Inferior parietal cortex (tissue), 1 donor: ENCODE results near the gene RILPL1.
"Not testable (repeated sequence)": the region's sequence is repeated elsewhere in the genome, so short reads cannot be mapped to it uniquely, and the experiment has no call there.

Experiments used
- DNase-seq: peaks from one replicate; pipeline ENCODE4 v3.0.0-alpha.2; 2016; ENCODE audit errors: extremely low spot score

RILPL1 gene

DNA sequence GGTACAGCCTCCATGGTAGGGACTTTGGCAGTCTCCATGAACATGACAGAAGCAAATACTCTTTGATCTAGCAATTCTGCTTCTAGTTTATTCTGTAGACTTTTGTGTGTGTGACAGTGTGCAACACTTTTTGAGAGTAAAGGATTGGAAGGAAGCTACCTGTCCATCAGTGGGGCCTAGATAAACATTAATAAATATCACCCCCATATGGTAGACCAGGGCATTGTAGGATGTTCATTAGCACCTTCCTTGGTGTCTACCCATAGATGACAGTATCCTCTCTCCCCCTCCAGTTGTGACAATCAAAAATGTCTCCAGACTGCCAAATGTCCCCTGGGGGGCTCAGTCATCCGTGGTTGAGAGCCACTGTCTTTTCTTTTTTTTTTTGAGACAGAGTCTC, 64.7 kb downstream of the RILPL1 start:
- no peak for DNase-seq

GRCh38 chr12:123465084-123465483, 68.4 kb downstream of the RILPL1 start:
- no peak for DNase-seq

DNA sequence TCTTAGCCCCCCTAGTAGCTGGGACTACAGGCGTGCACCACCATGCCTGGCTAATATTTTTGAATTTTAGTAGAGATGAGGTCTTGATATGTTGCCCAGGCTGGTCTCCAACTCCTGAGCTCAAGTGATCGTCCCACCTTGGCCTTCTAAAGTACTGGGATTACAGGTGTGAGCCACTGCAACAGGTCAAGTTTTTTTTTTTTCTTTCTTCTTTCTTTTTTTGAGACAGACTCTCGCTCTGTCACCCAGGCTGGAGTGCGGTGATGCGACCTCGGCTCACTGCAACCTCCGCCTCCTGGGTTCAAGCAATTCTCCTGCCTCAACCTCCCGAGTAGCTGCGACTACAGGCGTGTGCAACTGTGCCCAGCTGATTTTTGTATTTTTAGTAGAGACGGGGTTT, 70.3 kb downstream of the RILPL1 start:
- not testable (repeated sequence) for DNase-seq

DNA sequence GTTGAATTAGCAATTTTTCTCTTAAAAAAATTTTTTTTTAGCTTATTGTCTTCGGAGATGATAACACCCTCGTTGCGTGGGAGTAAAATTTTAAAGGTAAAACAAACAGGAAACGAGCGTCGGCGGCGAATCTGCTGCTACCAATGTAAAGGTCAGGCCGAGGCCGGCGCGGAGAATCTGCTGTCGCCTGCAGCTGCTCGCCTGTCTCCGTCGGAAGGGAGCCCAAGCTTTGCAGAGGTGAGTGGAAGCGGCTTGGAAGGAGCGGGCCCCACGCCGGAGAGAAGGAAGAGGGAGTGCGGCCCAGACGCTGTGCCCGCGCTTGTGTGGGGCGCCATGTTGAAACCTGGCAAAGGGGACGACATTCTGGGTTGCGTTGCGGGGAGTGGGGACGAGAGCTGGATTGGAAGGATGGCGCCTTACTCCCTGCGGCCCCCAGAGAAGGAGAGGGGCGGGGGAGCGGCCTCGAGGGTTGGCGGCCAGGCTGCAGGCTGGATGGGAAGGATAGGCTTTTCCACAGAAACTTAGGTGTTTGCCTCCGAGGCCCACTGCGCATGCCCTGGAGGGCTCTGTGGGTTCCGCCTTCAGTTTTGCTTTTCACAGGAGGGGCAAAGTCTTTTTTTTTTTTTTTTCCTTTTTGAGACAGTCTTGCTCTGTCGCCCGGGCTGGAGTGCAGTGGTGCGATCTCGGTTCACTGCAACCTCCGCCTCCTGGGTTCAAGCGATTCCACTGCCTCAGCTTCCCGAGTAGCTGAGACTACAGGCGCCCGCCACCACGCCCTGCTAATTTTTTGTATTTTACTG, 75.3 kb downstream of the RILPL1 start, which contains the start of gene SNRNP35:
SNRNP35 (plus strand) TSS at position 160 of the 800 bp plus-strand sequence. CDS start 7,402 bp downstream, outside the sequence.
- peak; percentile 88 for DNase-seq

DNA sequence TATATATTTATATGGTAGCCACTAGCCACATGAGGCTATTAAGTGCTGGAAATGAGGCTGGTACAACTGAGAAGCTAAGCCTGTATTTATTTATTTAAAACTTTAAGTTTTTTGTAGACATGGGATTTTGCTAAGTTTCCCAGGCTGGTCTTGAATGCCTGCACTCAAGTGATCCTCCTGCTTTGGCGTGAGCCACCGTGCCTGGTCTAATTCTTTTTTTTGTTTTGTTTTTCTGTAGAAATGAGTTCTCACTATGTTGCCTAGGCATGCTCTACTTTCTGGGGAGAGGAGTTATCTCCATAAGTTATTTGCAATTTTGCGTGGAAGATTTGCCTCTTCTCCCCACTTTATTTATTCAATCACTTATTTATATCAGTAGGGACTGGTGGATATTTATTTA, 80.4 kb downstream of the RILPL1 start:
- DNase-seq: no peak

DNA sequence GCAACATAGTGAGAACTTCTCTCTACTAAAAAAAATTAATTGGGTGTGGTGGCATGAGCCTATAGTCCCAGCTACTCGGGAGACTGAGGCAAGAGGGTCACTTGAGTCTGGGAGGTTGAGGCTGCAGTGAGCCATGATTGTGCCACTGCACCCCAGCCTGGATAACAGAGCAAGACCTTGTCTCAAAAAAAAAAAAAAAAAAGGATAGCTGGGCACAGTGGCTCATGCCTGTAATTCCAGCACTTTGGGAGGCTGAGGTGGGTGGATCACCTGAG, 81.3 kb downstream of the RILPL1 start:
- DNase-seq: not testable (repeated sequence)

DNA sequence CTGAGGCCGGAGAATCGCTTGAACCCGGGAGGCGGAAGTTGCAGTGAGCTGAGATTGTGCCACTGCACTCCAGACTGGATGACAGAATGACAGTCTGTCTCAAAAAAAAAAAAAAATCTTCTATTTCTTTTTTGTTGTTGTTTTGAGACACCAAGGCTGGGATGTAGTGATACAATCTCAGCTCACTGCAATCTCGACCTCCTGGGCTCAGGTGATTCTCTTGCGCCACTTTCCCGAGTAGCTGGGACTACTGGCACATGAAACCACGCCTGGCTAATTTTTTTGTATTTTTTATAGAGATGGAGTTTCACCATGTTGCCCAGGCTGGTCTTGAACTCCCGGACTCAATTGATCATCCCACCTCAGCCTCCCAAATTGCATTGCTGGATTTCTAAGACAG, 82.9 kb downstream of the RILPL1 start:
- DNase-seq: no peak

DNA sequence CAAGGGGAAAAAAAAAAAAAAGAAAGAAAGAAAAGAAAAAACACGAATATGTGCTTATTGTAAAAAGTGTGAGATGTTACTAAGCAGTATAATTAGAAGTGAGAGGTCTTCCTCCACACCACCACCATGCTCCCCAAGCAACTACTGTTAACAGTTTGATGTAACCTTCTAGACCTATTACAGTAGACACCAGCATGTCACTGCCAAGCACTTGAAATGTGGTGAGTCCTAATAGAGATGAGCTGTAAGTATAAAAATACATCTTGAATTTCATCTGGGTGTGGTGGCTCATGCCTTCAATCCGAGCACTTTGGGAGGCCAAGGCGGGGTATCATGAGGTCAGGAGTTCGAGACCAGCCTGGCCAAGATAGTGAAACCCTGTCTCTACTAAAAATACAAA, 83.7 kb downstream of the RILPL1 start:
- DNase-seq: no peak

DNA sequence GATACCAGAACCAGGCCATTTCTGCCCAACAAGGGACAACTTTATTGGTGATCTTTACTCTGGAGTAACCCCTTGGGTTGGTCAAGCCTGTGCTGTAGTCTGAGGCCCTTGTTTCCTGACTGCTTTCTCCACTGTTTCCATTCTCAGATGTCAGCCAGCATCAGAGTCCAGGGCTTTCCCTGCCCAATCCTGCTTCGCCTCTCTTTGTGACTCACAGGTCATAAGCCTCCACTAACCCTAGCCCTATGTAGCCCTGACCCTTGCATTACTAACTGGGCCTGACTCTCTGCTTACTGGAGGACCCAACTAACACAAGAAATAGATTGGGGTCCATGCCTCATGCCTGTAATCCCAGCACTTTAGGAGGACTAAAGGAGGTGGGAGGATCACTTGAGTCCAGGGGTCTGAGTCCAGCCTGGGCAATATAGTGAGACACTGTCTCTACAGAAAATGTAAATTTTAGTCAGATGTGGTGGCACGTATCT, 84.2 kb downstream of the RILPL1 start:
- DNase-seq: no peak

DNA sequence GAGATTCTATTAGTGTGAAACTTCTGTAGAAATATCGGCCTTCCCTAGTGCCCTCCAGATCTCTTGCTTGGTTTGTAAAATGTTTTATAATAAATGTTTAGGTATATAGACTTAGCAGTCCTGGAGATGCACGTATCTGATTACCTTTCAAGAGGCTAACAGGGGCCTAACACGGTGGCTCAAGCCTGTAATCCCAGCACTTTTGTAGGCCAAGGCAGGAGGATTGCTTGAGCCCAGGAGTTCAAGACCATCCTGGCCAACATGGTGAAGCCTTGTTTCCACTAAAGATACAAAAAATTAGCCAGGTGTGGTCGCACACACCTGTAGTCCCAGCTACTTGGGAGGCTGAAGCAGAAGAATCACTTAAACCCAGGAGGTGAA, 87.2 kb downstream of the RILPL1 start:
- no peak for DNase-seq

DNA sequence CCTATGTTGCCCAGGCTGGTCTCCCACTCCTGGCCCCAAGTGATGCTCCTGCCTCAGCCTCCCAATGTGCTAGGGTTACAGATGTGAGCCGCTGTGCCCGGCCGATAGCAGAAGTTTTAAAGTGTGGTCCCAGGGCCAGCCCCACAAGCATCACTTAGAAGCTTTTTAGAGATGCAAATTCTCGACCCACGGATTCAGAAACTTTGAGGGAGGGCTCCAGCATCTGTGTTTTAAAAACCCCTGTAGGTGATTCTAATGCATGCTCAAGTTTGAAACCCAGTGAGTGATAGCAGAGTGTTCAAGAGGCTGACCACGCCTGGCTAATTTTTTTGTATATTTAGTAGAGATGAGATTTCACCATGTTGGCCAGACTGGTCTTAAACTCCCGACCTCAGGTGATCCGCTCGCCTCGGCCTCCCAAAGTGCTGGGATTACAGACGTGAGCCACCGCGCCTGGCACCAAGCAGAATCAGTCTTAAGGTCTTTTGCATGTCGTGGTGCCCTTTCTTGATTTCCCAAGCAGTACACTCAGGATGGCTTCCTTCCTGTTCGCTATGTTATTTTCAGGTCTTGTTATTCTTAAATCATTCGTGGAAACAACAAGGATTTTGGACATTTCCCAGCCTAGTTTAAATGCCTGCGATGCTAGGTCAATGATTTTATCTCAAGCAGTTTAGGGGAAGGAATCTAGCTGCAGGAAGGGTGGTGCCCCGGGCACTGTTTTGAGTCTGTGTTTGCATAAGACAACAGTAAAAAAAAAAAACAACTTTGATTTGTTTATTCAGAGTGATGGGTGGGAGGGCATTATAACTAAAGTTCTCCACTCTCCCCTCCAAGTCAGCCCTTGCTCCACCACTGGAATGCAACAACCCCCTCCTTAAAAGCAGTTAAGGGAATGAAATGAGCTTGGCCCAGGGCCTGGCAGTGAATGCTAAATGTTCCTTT, 87.9 kb downstream of the RILPL1 start:
- DNase-seq: no peak

DNA sequence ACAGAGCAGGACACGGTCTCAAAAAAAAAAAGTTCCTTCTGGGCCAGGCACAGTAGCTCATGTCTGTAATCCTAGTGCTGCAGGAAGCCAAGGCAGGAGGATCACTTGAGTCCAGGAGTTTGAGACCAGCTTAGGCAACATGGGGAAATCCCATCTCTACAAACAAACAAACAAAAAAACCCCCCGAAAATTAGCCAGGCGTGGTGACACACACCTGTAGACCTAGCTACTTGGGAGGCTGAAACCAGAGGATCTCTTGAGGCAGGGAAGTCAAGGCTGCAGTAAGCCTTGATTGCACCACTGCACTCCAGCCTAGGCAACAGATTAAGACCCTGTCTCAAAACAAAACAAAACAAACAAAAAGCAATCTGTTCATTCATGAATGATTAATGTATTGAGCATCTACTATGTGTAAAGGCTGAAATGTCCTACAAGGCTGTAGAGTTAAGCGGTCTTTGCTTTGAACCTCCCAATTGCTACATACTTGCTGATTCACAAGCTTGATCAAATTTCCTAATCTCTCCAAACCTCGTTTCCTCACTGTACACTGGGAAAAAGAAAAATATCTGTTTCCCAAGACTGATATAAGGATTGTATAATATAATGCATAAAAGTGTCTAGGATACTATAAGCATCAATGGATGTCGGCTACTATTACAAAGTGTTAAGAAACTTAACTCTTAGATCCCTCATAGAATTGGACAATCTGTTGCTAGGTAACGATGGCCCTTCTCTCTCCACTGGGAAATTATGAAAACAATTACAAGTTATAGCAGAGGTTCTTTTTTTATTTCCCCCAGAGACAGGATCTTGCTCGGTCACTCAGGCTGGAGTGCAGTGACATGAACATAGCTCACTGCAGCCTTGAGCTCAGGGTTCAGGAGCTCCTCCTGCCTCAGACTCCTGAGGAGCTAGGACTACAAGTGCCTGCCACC, 89.2 kb downstream of the RILPL1 start:
- DNase-seq: no peak

DNA sequence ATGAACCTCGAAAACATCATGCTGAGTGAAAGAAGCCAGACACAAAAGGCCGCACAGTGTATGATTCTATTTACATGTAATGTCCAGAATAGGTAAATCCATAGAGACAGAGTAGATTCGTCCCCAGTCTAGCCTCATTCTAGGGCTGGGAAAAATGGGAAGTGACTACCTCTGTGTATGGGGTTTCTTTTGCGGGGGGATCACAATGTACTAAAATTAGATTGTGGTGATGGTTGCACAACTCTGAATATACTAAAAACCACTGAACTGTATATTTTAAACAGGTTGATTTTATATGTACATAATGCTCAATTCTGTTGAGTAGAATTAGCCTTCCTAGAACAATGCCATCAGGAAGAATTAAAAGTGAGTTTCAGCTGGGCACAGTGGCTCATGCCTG, 90.7 kb downstream of the RILPL1 start:
- no peak for DNase-seq

- no peak for DNase-seq
Observed at GRCh38 chr12:123441523-123442164, 91.9 kb downstream of the RILPL1 start.

GRCh38 chr12:123436017-123436964, 97.2 kb downstream of the RILPL1 start, which contains the start of gene RILPL2:
RILPL2 (minus strand) TSS chr12:123436684; CDS start chr12:123436420, 264 bp downstream.
- peak; percentile 69 for DNase-seq

DNA sequence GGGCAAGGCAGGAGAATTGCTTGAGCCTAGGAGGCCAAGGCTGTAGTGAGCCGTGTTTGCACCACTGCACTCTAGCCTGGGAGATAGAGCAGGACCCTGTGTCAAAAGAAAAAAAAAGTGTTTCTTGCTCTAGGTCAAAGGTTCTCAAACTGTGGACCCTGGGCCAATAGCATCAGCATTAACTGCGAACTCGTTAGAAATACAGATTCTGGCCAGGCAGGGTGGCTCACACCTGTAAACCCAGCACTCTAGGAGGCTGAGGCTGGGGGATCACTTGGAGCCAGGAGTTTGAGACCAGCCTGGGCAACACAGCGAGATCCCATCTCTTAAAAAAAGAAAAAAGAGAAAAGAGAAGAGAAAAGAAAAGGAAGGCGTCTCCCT, 97.9 kb downstream of the RILPL1 start:
- DNase-seq: no peak

GRCh38 chr12:123433615-123434014, 99.9 kb downstream of the RILPL1 start:
- no peak for DNase-seq

- DNase-seq: not testable (repeated sequence)
Observed at GRCh38 chr12:123431951-123432817, 101.3 kb downstream of the RILPL1 start.

DNA sequence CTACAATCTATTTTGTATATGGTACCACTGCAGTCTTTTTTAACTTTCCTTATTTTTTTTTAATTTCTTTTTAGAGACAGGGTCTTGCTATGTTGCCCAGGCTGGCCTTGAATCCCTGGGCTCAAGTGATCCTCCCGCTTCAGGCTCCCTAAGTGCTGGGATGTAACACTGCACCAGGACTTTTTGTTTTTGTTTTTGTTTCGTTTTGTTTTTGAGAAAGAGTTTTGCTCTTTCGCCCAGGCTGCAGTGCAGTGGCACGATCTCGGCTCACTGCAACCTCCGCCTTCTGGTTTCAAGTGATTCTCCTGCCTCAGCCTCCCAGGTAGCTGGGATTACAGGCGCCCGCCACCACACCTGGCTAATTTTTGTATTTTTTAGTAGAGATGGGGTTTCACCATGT, 104.4 kb downstream of the RILPL1 start:
- DNase-seq: not testable (repeated sequence)
